Stimulated activated CD8-positive, alpha-beta memory T cell treated with anti-CD3 and anti-CD28 coated beads, Interleukin-2, amount 100 ng/mL, for 1 hour (primary cell): Measurements from ENCODE around the gene DACT3.
A peak's percentile ranks its signal among the peaks of the same experiment; 100 is the strongest.
"Not testable (repeated sequence)": the region's sequence is repeated elsewhere in the genome, so short reads cannot be mapped to it uniquely, and the experiment has no call there.

Source experiments
- DNase-seq, 2 donors: peaks; one replicate each; pipeline ENCODE4 v3.0.0-alpha.2; 2020; ENCODE audit warnings: low read depth in 2 of 2

DACT3 gene

GRCh38 chr19:46634045-46634655 lies 26.8 kb downstream of the DACT3 start:
- DNase-seq: peak; percentile 76 to 90

GRCh38 chr19:46633130-46633529 lies 27.9 kb downstream of the DACT3 start:
- DNase-seq: no peak

GRCh38 chr19:46631481-46631880 lies 29.5 kb downstream of the DACT3 start:
- DNase-seq: no peak

GRCh38 chr19:46630586-46631205 lies 30.3 kb downstream of the DACT3 start:
- DNase-seq: no peak

- DNase-seq: no peak
These were observed 31.4 kb downstream of the DACT3 start for GRCh38 chr19:46629546-46630025.

- not testable (repeated sequence) for DNase-seq
These were observed 32.0 kb downstream of the DACT3 start for GRCh38 chr19:46628970-46629369.

- no peak for DNase-seq
These were observed 34.5 kb downstream of the DACT3 start for GRCh38 chr19:46626446-46626845.

- DNase-seq: no peak
These were observed 35.3 kb downstream of the DACT3 start for GRCh38 chr19:46625731-46626130.

- no peak for DNase-seq
These were observed 35.9 kb downstream of the DACT3 start, which contains the start of gene PTGIR for GRCh38 chr19:46624958-46625661. PTGIR (minus strand) TSS chr19:46625089; CDS start chr19:46624225, 864 bp downstream.

- DNase-seq: no peak
These were observed 37.0 kb downstream of the DACT3 start for GRCh38 chr19:46623915-46624502.

- DNase-seq: no peak
These were observed 38.9 kb downstream of the DACT3 start for GRCh38 chr19:46622118-46622446.

GRCh38 chr19:46621191-46622117 lies 39.5 kb downstream of the DACT3 start:
- no peak for DNase-seq

- no peak for DNase-seq
These were observed 40.3 kb downstream of the DACT3 start for GRCh38 chr19:46620716-46621115.

GRCh38 chr19:46620267-46620666 lies 40.7 kb downstream of the DACT3 start:
- no peak for DNase-seq

- no peak for DNase-seq
These were observed 42.2 kb downstream of the DACT3 start for GRCh38 chr19:46618670-46619231.

GRCh38 chr19:46617601-46618000 lies 43.4 kb downstream of the DACT3 start:
- DNase-seq: no peak

GRCh38 chr19:46616631-46617322 lies 44.2 kb downstream of the DACT3 start:
- no peak for DNase-seq

GRCh38 chr19:46615966-46616365 lies 45.0 kb downstream of the DACT3 start:
- DNase-seq: no peak

- DNase-seq: peak; percentile 59 to 63
These were observed 46.8 kb downstream of the DACT3 start for GRCh38 chr19:46614114-46614722.

GRCh38 chr19:46613525-46613924 lies 47.5 kb downstream of the DACT3 start:
- DNase-seq: no peak
